HCT116 (cell line): Measurements from ENCODE around the gene CDCP1. TPM values are rescaled to one million over a fixed set of nuclear protein-coding genes. Genes with fewer than 3 reads are reported as not detected.

Experiments
- ATAC-seq: fragments of 200-7000 bp; cut with Tn5 transposase; 2 replicates; pipeline ENCODE4 v1.9.1; 2020; ENCODE audit warnings: mild to moderate bottlenecking, moderate library complexity
- BruUV-seq: library from RNA; stranded (reverse); fragments of 400-500 nt; replicated peaks from 2 replicates; lab custom pipeline; 2021; lab: Mats Ljungman, UMichigan
- CTCF ChIA-PET: fragments of 300-600 bp; sonication (Branson Sonifier 250); formaldehyde crosslinking; loops from one replicate; lab custom pipeline; 2021; ENCODE audit warnings: antibody characterized with exemption; lab: Charles Lee
- POLR2A ChIA-PET: fragments of 300-600, 350-600 bp; sonication (Branson Sonifier 250); formaldehyde crosslinking; loops from one replicate; lab custom pipeline; 2021; ENCODE audit warnings: antibody characterized with exemption; lab: Charles Lee
- RAD21 ChIA-PET, 2 experiments: fragments of 300-600 bp; sonication (Branson Sonifier 250); formaldehyde crosslinking; loops; one replicate each; lab custom pipeline; 2023; ENCODE audit warnings: low total read pairs in 2 of 2; ENCODE audit not compliant: uncharacterized antibody in 2 of 2, unreplicated experiment in 2 of 2, low non-redundant PET in 1 of 2; lab: Charles Lee
- DNase-seq: peaks from one replicate; pipeline ENCODE4 v3.0.0-alpha.2; 2010; ENCODE audit warnings: low read depth, low spot score
- H2AFZ ChIP-seq: fragments of 200-600 bp; shearing (Covaris generic), sonication (generic); 2 replicates; pipeline ENCODE4 v1.6.1; 2017; ENCODE audit warnings: low read depth, mixed run types, mixed read lengths, antibody characterized with exemption, low read length; ENCODE audit not compliant: poor library complexity, severe bottlenecking
- H3K27ac ChIP-seq: 2 replicates; pipeline ENCODE4 v1.5.1; 2012; ENCODE audit warnings: low read depth, low read length
- H3K27me3 ChIP-seq: fragments of 200-600 bp; sonication (generic); 2 replicates; pipeline ENCODE4 v1.6.1; 2016; ENCODE audit warnings: mixed run types, low read length, mixed read lengths; ENCODE audit not compliant: insufficient read depth
- H3K36me3 ChIP-seq, 2 experiments: fragments of 200-500 bp in 1 of 2; fragments of 200-600 bp in 1 of 2; sonication (Bioruptor generic) in 1 of 2; sonication (generic) in 1 of 2; 2 replicates each; pipeline versions ENCODE4 v1.5.1 to v1.6.1; 2014 to 2016; ENCODE audit warnings: low read length in 2 of 2, inconsistent platforms in 1 of 2, mixed read lengths in 1 of 2, mixed run types in 1 of 2; ENCODE audit not compliant: insufficient read depth in 2 of 2, control insufficient read depth in 1 of 2
- H3K4me1 ChIP-seq, 2 experiments: fragments of 200-600 bp in 1 of 2; sonication (generic) in 1 of 2; 2 replicates each; pipeline versions ENCODE4 v1.5.1 to v1.6.1; 2012 to 2017; ENCODE audit warnings: low read length in 2 of 2, inconsistent platforms in 1 of 2, mild to moderate bottlenecking in 1 of 2, mixed read lengths in 1 of 2, mixed run types in 1 of 2, moderate library complexity in 1 of 2; ENCODE audit not compliant: insufficient read depth in 2 of 2, control insufficient read depth in 1 of 2
- H3K4me2 ChIP-seq: fragments of 200-600 bp; sonication (generic); 2 replicates; pipeline ENCODE4 v1.6.1; 2017; ENCODE audit warnings: mixed run types, low read length, mixed read lengths
- H3K4me3 ChIP-seq, 2 experiments: fragments of 200-600 bp in 1 of 2; sonication (generic) in 1 of 2; replicated peaks in 1 of 2; 2 replicates each; pipeline ENCODE4 v1.5.1; 2011 to 2016; ENCODE audit warnings: low read length in 2 of 2, control low read depth in 1 of 2, low read depth in 1 of 2, mild to moderate bottlenecking in 1 of 2, mixed read lengths in 1 of 2, mixed run types in 1 of 2
- H3K79me2 ChIP-seq: fragments of 200-600 bp; sonication (generic); 2 replicates; pipeline ENCODE4 v1.6.1; 2017; ENCODE audit warnings: mild to moderate bottlenecking, mixed run types, low read length, moderate library complexity, mixed read lengths; ENCODE audit not compliant: insufficient read depth
- H3K9ac ChIP-seq: fragments of 200-600 bp; sonication (generic); 2 replicates; pipeline ENCODE4 v1.6.1; 2016; ENCODE audit warnings: low read length, mixed read lengths
- H3K9me2 ChIP-seq: fragments of 200-600 bp; sonication (generic), shearing (Covaris generic); 2 replicates; pipeline ENCODE4 v1.6.1; 2017; ENCODE audit warnings: mixed run types, mild to moderate bottlenecking, moderate library complexity; ENCODE audit not compliant: insufficient read depth
- H3K9me3 ChIP-seq, 2 experiments: fragments of 200-500 bp in 1 of 2; fragments of 200-600 bp in 1 of 2; sonication (Bioruptor generic) in 1 of 2; sonication (generic) in 1 of 2; 2 replicates each; pipeline ENCODE4 v1.6.1; 2014 to 2017; ENCODE audit warnings: low read length in 2 of 2, mixed read lengths in 2 of 2, inconsistent platforms in 1 of 2, low read depth in 1 of 2, mild to moderate bottlenecking in 1 of 2, mixed run types in 1 of 2, moderate library complexity in 1 of 2; ENCODE audit not compliant: control insufficient read depth in 1 of 2, insufficient read depth in 1 of 2
- H4K20me1 ChIP-seq: fragments of 200-600 bp; sonication (generic), shearing (Covaris generic); 2 replicates; pipeline ENCODE4 v1.6.1; 2017; ENCODE audit warnings: mixed run types, mild to moderate bottlenecking, moderate library complexity; ENCODE audit not compliant: insufficient read depth
- EGR1 ChIP-seq: IDR thresholded peaks from 2 replicates; pipeline ENCODE4 v1.6.1; 2012; ENCODE audit warnings: low read depth
- ELF1 ChIP-seq: IDR thresholded peaks from 2 replicates; pipeline ENCODE4 v1.6.1; 2012; ENCODE audit warnings: low read depth, borderline replicate concordance
- EZH2 ChIP-seq: fragments of 200-600 bp; sonication (generic); IDR thresholded peaks from 2 replicates; pipeline ENCODE4 v1.6.1; 2017; ENCODE audit warnings: antibody characterized with exemption, mixed run types
- MAX ChIP-seq: IDR thresholded peaks from 2 replicates; pipeline ENCODE4 v1.6.1; 2012
- POLR2A ChIP-seq: IDR thresholded peaks from 2 replicates; pipeline ENCODE4 v1.7.0; 2011; ENCODE audit warnings: borderline replicate concordance; ENCODE audit not compliant: insufficient read depth, insufficient read length; ENCODE audit errors: extremely low read depth
- POLR2AphosphoS5 ChIP-seq: IDR thresholded peaks from 2 replicates; pipeline ENCODE4 v1.6.1; 2011; ENCODE audit warnings: mild to moderate bottlenecking, low read depth, low read length, moderate library complexity
- SIN3A ChIP-seq: IDR thresholded peaks from 2 replicates; pipeline ENCODE4 v1.6.1; 2012; ENCODE audit warnings: low read depth
- TCF7L2 ChIP-seq: IDR thresholded peaks from 2 replicates; pipeline ENCODE4 v1.7.0; 2011; ENCODE audit warnings: borderline replicate concordance, inconsistent platforms; ENCODE audit not compliant: insufficient read depth, insufficient read length; ENCODE audit errors: extremely low read depth
- ZFX ChIP-seq: fragments of 450-650 bp; IDR thresholded peaks from 2 replicates; pipeline ENCODE4 v1.6.1; 2017
- intact Hi-C: fragments of 100-400 bp; cut with micrococcal nuclease; formaldehyde crosslinking; loops from 2 replicates; pipeline ENCODE4 v1.10.0; 2022
- total RNA-seq: library from RNA; stranded (reverse); gene quantifications from one replicate; pipeline ENCODE4 v1.2.1, GENCODE V29; 2021; ENCODE audit not compliant: unreplicated experiment

The CDCP1 gene
- total RNA-seq, 1 experiment from 2014 or later = 196 TPM

- Histone ChIP-seq H3K9me3 (no peaks in the 10 kb centered on the region), H3K36me3 (peaks cover 0 to 29% of the 10 kb centered on the region in 2 experiments; a peak in 2 of 4 replicates), H3K27me3 (no peaks in the 10 kb centered on the region), H4K20me1 (peaks cover 2% of the 10 kb centered on the region; the same call in 1 of the 2 replicates), H3K9ac (peak overlapping the region; percentile 61), H3K79me2 (peaks cover 100% of the 10 kb centered on the region), H3K4me3 (peak overlapping the region in 1 of 2 experiments; percentile 33; a peak in 1 of 4 replicates), H3K9me2 (no peaks in the 10 kb centered on the region), H2AFZ (no peak overlapping the region), H3K27ac (peak overlapping the region; percentile 91), H3K4me2 (peak overlapping the region; percentile 72), H3K4me1 (peaks cover 88 to 100% of the 10 kb centered on the region in 2 experiments)
- no TSS peak for BruUV-seq
- DNase-seq (no peak), ATAC-seq (no peak)
- intact Hi-C loops = no loop called here
- ChIA-PET CTCF (no interaction called here), POLR2A (interaction anchor here (1.3 to 2.0 kb wide), 3 partner anchors 12 to 18 kb away, joined by 3 to 5 read pairs (median 4); no protein-coding TSS in a partner anchor), RAD21 (no interaction called here)
- TF ChIP-seq ZFX (no peak), ELF1 (no peak), POLR2A (no peak), SIN3A (no peak), EGR1 (no peak), MAX (no peak), POLR2AphosphoS5 (peak; percentile 31; the same call in 1 of the 2 replicates)
Observed at GRCh38 chr3:45126730-45127129, 19.4 kb downstream of the CDCP1 start.

- peaks cover 2% of the 10 kb centered on the region; the same call in 1 of the 2 replicates for H4K20me1 ChIP-seq
- TF ChIP-seq TCF7L2 = peak; percentile 25
- TF ChIP-seq EZH2 = no peak
- peak; percentile 84 for TF ChIP-seq POLR2AphosphoS5
- peak; percentile 69 for ATAC-seq
- H3K9me2 ChIP-seq = no peaks in the 10 kb centered on the region
- peak overlapping the region; percentile 91 for H3K27ac ChIP-seq
- H3K4me2 ChIP-seq = peak overlapping the region; percentile 72
- peak; percentile 88 for DNase-seq
- peak overlapping the region; percentile 16 to 33 for H3K4me3 ChIP-seq
- H2AFZ ChIP-seq = no peak overlapping the region
- H3K27me3 ChIP-seq = no peaks in the 10 kb centered on the region
- POLR2A ChIA-PET = interaction anchor here (1.3 to 3.7 kb wide), 3 partner anchors 14 to 20 kb away, joined by 4 to 31 read pairs (median 9); partner anchors contain the start of gene CDCP1
- H3K9me3 ChIP-seq = no peaks in the 10 kb centered on the region
- intact Hi-C loops = no loop called here
- H3K36me3 ChIP-seq = peaks cover 0 to 19% of the 10 kb centered on the region in 2 experiments; a peak in 2 of 4 replicates
- peak overlapping the region; percentile 61 for H3K9ac ChIP-seq
- H3K4me1 ChIP-seq = peaks cover 89 to 100% of the 10 kb centered on the region in 2 experiments
- RAD21 ChIA-PET = interaction anchor here in 1 of 2 experiments (1.5 kb wide), 1 partner anchor 84 kb away, joined by 3 read pairs; no protein-coding TSS in a partner anchor
- CTCF ChIA-PET = no interaction called here
- no TSS peak for BruUV-seq
- H3K79me2 ChIP-seq = peaks cover 100% of the 10 kb centered on the region
Observed at GRCh38 chr3:45125550-45126026, 20.6 kb downstream of the CDCP1 start.
